Measurements from ENCODE around the gene KCNJ9. TPM values are rescaled to one million over a fixed set of nuclear protein-coding genes. Genes with fewer than 3 reads are reported as not detected.

The KCNJ9 gene
- total RNA-seq, 2 experiments from 2014 or later: not detected

DNA sequence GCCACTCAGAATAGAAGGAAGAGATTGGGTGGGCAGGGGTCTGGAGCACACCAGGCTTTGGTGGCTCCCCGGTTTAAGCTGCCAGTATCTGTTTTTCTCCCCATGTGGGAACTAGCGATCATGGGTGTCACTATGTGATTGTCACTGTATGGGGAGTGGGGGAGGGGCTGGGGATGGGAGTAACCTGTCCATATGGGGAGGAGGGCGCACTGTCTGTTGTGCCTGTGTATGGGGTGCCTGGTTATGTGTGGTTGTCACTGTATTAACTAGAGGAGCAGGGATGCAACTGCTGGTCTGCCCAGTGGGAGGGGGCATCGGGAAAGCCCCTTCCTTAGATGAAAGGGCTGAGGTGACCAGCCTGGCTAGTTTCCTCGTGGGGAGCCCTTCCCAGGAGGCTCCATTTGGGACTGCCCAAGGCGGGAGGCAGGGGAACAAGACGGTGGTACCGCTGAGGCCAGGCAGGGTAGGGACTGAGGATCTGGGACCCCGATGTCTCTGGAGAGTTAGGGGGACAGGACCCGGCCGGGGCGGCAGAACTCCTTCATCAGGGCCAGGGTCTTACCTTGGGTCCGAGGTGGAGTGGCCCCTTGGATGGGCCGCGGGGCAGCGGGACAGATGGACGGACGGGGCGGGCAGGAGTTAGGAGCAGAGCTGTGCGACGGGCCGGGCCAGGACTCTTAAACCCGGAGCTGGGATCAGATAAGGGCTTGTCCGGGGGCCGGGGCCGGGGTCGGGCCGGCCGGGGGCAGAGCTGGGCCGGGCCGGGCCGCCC is 11.7 kb upstream of the KCNJ9 start, which contains the start of gene KCNJ10:
Gene KCNJ10, minus strand, starts transcription at position 701 of the 772 bp plus-strand sequence. CDS start 27,628 bp downstream, outside the sequence.
- Mint-ChIP-seq H3K36me3 (ENCODE audit: low read depth) (no peaks in the 10 kb centered on the region), H3K27ac (no peak within 1 kb of the TSS), H3K4me1 (ENCODE audit: low read depth) (peaks cover 17% of the 10 kb centered on the region), H3K9me3 (no peaks in the 10 kb centered on the region), H3K27me3 (peaks cover 26% of the 10 kb centered on the region), H3K4me3 (peak within 1 kb of the TSS; percentile 80)
- ATAC-seq (no peak), DNase-seq (no peak)
- TF ChIP-seq, protein P1, sequence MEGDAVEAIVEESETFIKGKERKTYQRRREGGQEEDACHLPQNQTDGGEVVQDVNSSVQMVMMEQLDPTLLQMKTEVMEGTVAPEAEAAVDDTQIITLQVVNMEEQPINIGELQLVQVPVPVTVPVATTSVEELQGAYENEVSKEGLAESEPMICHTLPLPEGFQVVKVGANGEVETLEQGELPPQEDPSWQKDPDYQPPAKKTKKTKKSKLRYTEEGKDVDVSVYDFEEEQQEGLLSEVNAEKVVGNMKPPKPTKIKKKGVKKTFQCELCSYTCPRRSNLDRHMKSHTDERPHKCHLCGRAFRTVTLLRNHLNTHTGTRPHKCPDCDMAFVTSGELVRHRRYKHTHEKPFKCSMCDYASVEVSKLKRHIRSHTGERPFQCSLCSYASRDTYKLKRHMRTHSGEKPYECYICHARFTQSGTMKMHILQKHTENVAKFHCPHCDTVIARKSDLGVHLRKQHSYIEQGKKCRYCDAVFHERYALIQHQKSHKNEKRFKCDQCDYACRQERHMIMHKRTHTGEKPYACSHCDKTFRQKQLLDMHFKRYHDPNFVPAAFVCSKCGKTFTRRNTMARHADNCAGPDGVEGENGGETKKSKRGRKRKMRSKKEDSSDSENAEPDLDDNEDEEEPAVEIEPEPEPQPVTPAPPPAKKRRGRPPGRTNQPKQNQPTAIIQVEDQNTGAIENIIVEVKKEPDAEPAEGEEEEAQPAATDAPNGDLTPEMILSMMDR (IDR thresholded peaks at IDR 0.05): no peak
- intact Hi-C loops (cut with micrococcal nuclease): no loop called here
- POLR2A ChIA-PET: interaction anchor here (0.8 kb wide), 1 partner anchor 23 kb away, joined by 3 read pairs; no protein-coding TSS in a partner anchor
- CTCF ChIA-PET: interaction anchor here (1.0 to 33.7 kb wide), 7 partner anchors 8 to 222 kb away, joined by 3 to 693 read pairs (median 7); partner anchors contain the start of genes KCNJ9 and SLAMF9

DNA sequence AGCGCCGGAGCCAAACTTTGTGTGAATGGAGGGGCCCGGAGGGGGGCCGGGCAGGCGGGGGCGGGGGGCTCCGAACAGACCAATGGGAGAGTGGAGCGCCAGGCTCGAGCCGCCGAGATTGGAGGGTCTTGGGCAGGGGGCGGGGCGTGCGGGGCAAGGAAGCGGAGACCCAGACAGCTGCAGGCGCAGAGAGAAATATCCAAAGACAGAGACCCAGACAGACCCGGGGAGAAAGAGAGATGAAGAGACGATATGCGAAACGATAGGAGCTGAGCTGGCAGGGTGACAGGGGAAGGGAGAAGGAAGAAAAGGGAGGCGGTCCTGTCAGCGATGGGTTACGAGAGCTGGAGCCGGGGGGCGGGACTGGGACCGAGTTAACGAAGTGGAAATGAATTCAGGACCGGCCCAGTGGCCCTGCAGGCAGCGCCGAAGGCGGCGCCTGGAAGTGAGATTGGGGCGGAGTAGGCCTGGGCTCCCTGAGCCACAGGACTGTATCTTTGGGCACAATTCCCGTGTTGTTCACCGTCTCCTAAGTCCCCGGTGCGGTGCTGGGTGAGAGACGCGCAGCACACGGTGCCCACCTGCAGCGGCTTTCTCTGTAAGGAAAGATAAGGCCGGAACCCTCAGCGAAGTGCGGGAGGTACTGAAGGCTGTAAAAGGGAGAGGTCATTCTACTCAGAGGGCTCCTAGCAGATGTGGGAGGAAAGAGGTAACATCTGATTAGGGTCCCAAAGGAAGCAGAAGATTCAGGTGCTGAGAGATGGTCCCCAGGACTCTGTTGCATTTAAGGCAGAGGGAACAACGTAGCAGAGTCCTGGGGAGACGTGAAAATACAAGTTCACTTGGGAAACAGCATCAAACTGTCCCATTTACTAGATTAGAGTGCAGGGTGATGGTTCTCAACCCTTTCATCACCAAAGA is 10.8 kb upstream of the KCNJ9 start:
- H3K27me3 Mint-ChIP-seq: peaks cover 26% of the 10 kb centered on the region
- CTCF ChIA-PET: interaction anchor here (1.0 to 33.7 kb wide), 6 partner anchors 8 to 306 kb away, joined by 3 to 693 read pairs (median 6); partner anchors contain the start of gene KCNJ9
- no peak overlapping the region for H3K27ac Mint-ChIP-seq
- H3K4me1 Mint-ChIP-seq (ENCODE audit: low read depth): peaks cover 17% of the 10 kb centered on the region
- H3K36me3 Mint-ChIP-seq (ENCODE audit: low read depth): no peaks in the 10 kb centered on the region
- intact Hi-C loops (cut with micrococcal nuclease): no loop called here
- POLR2A ChIA-PET: interaction anchor here (0.8 kb wide), 1 partner anchor 24 kb away, joined by 3 read pairs; no protein-coding TSS in a partner anchor
- no peaks in the 10 kb centered on the region for H3K9me3 Mint-ChIP-seq
- ATAC-seq (peak; percentile 90), DNase-seq (peak; percentile 78)
- TF ChIP-seq, protein P1 (IDR thresholded peaks at IDR 0.05): no peak
- peak overlapping the region; percentile 80 for H3K4me3 Mint-ChIP-seq

DNA sequence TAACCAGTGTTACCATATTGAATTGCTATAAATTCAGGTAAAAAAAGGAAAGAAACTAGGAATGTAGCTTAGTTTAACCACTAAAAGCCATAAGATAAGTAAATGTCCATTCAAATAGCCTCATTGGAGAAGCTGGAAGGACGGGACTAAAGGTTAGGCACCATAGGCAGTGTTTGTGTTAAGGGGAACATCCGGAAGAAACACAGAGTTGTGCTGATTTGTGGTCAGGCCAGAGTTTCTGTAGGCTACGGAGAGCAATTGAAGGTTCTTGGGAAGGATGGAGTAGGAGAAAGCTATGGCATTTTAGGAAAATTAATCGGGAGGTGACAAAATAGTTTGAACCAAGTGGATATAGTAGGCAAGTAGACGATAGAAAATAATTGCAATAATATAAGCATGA is 10.0 kb upstream of the KCNJ9 start:
- TF ChIP-seq, protein P1 (IDR thresholded peaks at IDR 0.05): no peak
- H3K27ac Mint-ChIP-seq: no peak overlapping the region
- ChIA-PET POLR2A (no interaction called here), CTCF (interaction anchor here (1.1 to 33.7 kb wide), 5 partner anchors 13 to 305 kb away, joined by 3 to 693 read pairs (median 6); partner anchors contain the start of gene KCNJ9)
- no peaks in the 10 kb centered on the region for H3K36me3 Mint-ChIP-seq (ENCODE audit: low read depth)
- DNase-seq: no peak
- H3K9me3 Mint-ChIP-seq: no peaks in the 10 kb centered on the region
- ATAC-seq: no peak
- no peak overlapping the region for H3K4me3 Mint-ChIP-seq
- H3K4me1 Mint-ChIP-seq (ENCODE audit: low read depth): peaks cover 17% of the 10 kb centered on the region
- intact Hi-C loops (cut with micrococcal nuclease): no loop called here
- H3K27me3 Mint-ChIP-seq: peaks cover 28% of the 10 kb centered on the region

DNA sequence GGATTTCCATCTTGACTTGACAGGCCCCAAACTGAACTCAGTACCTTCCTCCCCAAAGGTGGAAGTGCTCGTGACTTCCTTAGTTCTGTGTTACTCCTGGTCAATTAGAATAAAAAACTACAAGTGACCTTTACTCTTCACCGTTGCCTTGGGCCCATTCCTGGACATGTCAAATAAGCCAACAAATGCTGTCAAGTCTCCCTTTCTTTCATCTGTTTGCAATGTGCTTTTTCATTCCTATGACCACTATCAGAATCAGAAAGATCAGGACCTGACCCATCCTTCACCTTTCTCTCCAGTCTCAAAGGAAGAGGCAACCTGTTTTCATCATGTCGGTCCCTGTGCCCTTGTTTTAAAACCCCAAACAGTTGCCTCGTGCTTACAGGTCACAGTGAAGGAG is 6.5 kb upstream of the KCNJ9 start:
- DNase-seq (no peak), ATAC-seq (no peak)
- H3K36me3 Mint-ChIP-seq (ENCODE audit: low read depth): no peaks in the 10 kb centered on the region
- ChIA-PET POLR2A (interaction anchor here (0.9 to 1.1 kb wide), 2 partner anchors 10 to 44 kb away, joined by 3 read pairs; no protein-coding TSS in a partner anchor), CTCF (interaction anchor here (0.6 to 33.7 kb wide), 3 partner anchors 9 to 34 kb away, joined by 3 to 693 read pairs (median 82); partner anchors contain the start of gene KCNJ9)
- H3K27ac Mint-ChIP-seq: no peak overlapping the region
- TF ChIP-seq, protein P1 (IDR thresholded peaks at IDR 0.05): no peak
- H3K4me1 Mint-ChIP-seq (ENCODE audit: low read depth): peaks cover 20% of the 10 kb centered on the region
- H3K9me3 Mint-ChIP-seq: no peaks in the 10 kb centered on the region
- intact Hi-C loops (cut with micrococcal nuclease): no loop called here
- peaks cover 42% of the 10 kb centered on the region for H3K27me3 Mint-ChIP-seq
- H3K4me3 Mint-ChIP-seq: no peak overlapping the region
